Neuronal stem cell (in vitro differentiated cells): ENCODE data around the gene APBB1.

ENCODE experiments used
- DNase-seq: peaks from one replicate; pipeline ENCODE4 v3.0.0-alpha.2; 2013; ENCODE audit warnings: low spot score
- H2AFZ ChIP-seq: one replicate; pipeline ENCODE4 v1.6.1; 2013; ENCODE audit warnings: mild to moderate bottlenecking, low read length, inconsistent platforms
- H2AK5ac ChIP-seq: 2 replicates; pipeline ENCODE4 v1.6.1; 2013; ENCODE audit warnings: low read depth, mild to moderate bottlenecking, inconsistent platforms, low read length, moderate library complexity, mixed read lengths
- H2BK120ac ChIP-seq: 2 replicates; pipeline ENCODE4 v1.6.1; 2013; ENCODE audit warnings: low read depth, mild to moderate bottlenecking, inconsistent platforms, low read length, moderate library complexity, mixed read lengths
- H2BK12ac ChIP-seq: one replicate; pipeline ENCODE4 v1.6.1; 2013; ENCODE audit warnings: low read length, inconsistent platforms
- H2BK15ac ChIP-seq: 2 replicates; pipeline ENCODE4 v1.6.1; 2013; ENCODE audit warnings: mild to moderate bottlenecking, low read length, inconsistent platforms, mixed read lengths
- H2BK5ac ChIP-seq: one replicate; pipeline ENCODE4 v1.6.1; 2013; ENCODE audit warnings: inconsistent platforms, mild to moderate bottlenecking, low read length, moderate library complexity
- H3K14ac ChIP-seq: one replicate; pipeline ENCODE4 v1.6.1; 2013; ENCODE audit warnings: low read length, inconsistent platforms
- H3K18ac ChIP-seq: 2 replicates; pipeline ENCODE4 v1.6.1; 2013; ENCODE audit warnings: low read length, inconsistent platforms
- H3K23ac ChIP-seq: 2 replicates; pipeline ENCODE4 v1.6.1; 2013; ENCODE audit warnings: low read depth, mild to moderate bottlenecking, mixed read lengths, low read length, inconsistent platforms; ENCODE audit not compliant: poor library complexity
- H3K27ac ChIP-seq: replicated peaks from 3 replicates; pipeline ENCODE4 v1.5.1; 2013; ENCODE audit warnings: low read length, inconsistent platforms
- H3K27me3 ChIP-seq, 3 experiments: 2 replicates each; pipeline ENCODE4 v1.6.1; 2013; ENCODE audit warnings: low read length in 3 of 3, mild to moderate bottlenecking in 2 of 3, inconsistent platforms in 1 of 3, low read depth in 1 of 3, mixed read lengths in 1 of 3, moderate library complexity in 1 of 3; ENCODE audit not compliant: control insufficient read depth in 3 of 3, insufficient read depth in 3 of 3
- H3K36me3 ChIP-seq, 2 donors: replicated peaks in 1 of 2; 2 replicates each; pipeline ENCODE4 v1.6.1; 2013; ENCODE audit warnings: low read length in 2 of 2; ENCODE audit not compliant: control insufficient read depth in 2 of 2, insufficient read depth in 2 of 2
- H3K4ac ChIP-seq: 2 replicates; pipeline ENCODE4 v1.6.1; 2013; ENCODE audit warnings: inconsistent platforms, mild to moderate bottlenecking, low read length, moderate library complexity
- H3K4me1 ChIP-seq, 2 donors: 1 replicate in 1 of 2; 2 replicates in 1 of 2; pipeline ENCODE4 v1.6.1; 2013; ENCODE audit warnings: low read length in 2 of 2, low read depth in 1 of 2; ENCODE audit not compliant: control insufficient read depth in 2 of 2, insufficient read depth in 1 of 2
- H3K4me2 ChIP-seq: one replicate; pipeline ENCODE4 v1.6.1; 2013; ENCODE audit warnings: mild to moderate bottlenecking, low read length, inconsistent platforms; ENCODE audit not compliant: insufficient read depth, poor library complexity, severe bottlenecking
- H3K4me3 ChIP-seq, 2 donors: 2 replicates each; pipeline ENCODE4 v1.5.1; 2013; ENCODE audit warnings: low read length in 2 of 2, mild to moderate bottlenecking in 2 of 2, inconsistent platforms in 1 of 2, moderate library complexity in 1 of 2
- H3K79me1 ChIP-seq: one replicate; pipeline ENCODE4 v1.6.1; 2013; ENCODE audit warnings: low read depth, mild to moderate bottlenecking, inconsistent platforms, low read length, moderate library complexity
- H3K9ac ChIP-seq: one replicate; pipeline ENCODE4 v1.6.1; 2013; ENCODE audit warnings: mild to moderate bottlenecking, low read depth, low read length, inconsistent platforms; ENCODE audit not compliant: poor library complexity
- H3K9me3 ChIP-seq, 2 donors: replicated peaks in 1 of 2; 2 replicates each; pipeline versions ENCODE3 to v1.6.1; 2013; ENCODE audit warnings: low read length in 2 of 2, mild to moderate bottlenecking in 2 of 2, inconsistent platforms in 1 of 2, low read depth in 1 of 2, mixed read lengths in 1 of 2, moderate library complexity in 1 of 2; ENCODE audit not compliant: control insufficient read depth in 2 of 2, insufficient read depth in 1 of 2
- H4K8ac ChIP-seq: one replicate; pipeline ENCODE4 v1.6.1; 2013; ENCODE audit warnings: low read depth, mild to moderate bottlenecking, inconsistent platforms, low read length, moderate library complexity
- H4K91ac ChIP-seq: one replicate; pipeline ENCODE4 v1.6.1; 2013; ENCODE audit warnings: low read length, low read depth, mild to moderate bottlenecking, inconsistent platforms; ENCODE audit not compliant: poor library complexity
- WGBS, 2 donors: extraction: QIAGEN DNeasy Blood & Tissue Kit; methylation state at CpG; one replicate each; pipeline ENCODE4 v1.1.7; 2013; ENCODE audit warnings: missing lambda C conversion rate in 2 of 2, mixed read lengths in 1 of 2; ENCODE audit not compliant: insufficient read length in 2 of 2, insufficient replicate concordance in 1 of 2; ENCODE audit errors: extremely low coverage in 2 of 2; 5-methylcytosine and 5-hydroxymethylcytosine counted together

APBB1 gene

GRCh38 chr11:6413791-6414201 lies 5.1 kb downstream of the APBB1 start:
- no peak overlapping the region for H3K23ac ChIP-seq
- H3K4me1 ChIP-seq = peaks cover 3 to 5% of the 10 kb centered on the region in 2 donors
- no peak overlapping the region for H3K27ac ChIP-seq
- peaks cover 8% of the 10 kb centered on the region for H3K79me1 ChIP-seq
- no peak overlapping the region for H3K4ac ChIP-seq
- no CpG with 5 or more reads among the region's 12 CpGs for WGBS, 2 donors
- no peak overlapping the region for H3K9ac ChIP-seq
- no peak overlapping the region for H3K4me2 ChIP-seq
- no peak overlapping the region for H3K18ac ChIP-seq
- H3K36me3 ChIP-seq = peaks cover 12 to 26% of the 10 kb centered on the region in 2 donors
- no peak overlapping the region for H2BK120ac ChIP-seq
- H2BK15ac ChIP-seq = no peak overlapping the region
- no peak overlapping the region for H2AK5ac ChIP-seq
- H3K27me3 ChIP-seq = no peaks in the 10 kb centered on the region
- H2AFZ ChIP-seq = no peak overlapping the region
- no peak for DNase-seq
- H4K8ac ChIP-seq = no peak overlapping the region
- no peak overlapping the region for H3K14ac ChIP-seq
- no peak overlapping the region for H4K91ac ChIP-seq
- H3K9me3 ChIP-seq = no peaks in the 10 kb centered on the region
- no peak overlapping the region for H3K4me3 ChIP-seq
- H2BK12ac ChIP-seq = no peak overlapping the region
- no peak overlapping the region for H2BK5ac ChIP-seq

GRCh38 chr11:6411594-6412031 lies 7.3 kb downstream of the APBB1 start:
- Histone ChIP-seq H3K4ac (no peak overlapping the region), H4K8ac (no peak overlapping the region), H3K18ac (no peak overlapping the region), H3K4me1 (peaks cover 0 to 5% of the 10 kb centered on the region in 2 donors), H3K23ac (no peak overlapping the region), H3K9me3 (no peaks in the 10 kb centered on the region), H3K36me3 (peaks cover 12 to 32% of the 10 kb centered on the region in 2 donors), H4K91ac (no peak overlapping the region), H3K14ac (no peak overlapping the region), H2AK5ac (no peak overlapping the region), H2BK5ac (no peak overlapping the region), H2BK120ac (no peak overlapping the region), H3K27me3 (no peaks in the 10 kb centered on the region), H3K79me1 (peaks cover 4% of the 10 kb centered on the region), H2AFZ (no peak overlapping the region), H3K4me3 (no peak overlapping the region), H3K9ac (no peak overlapping the region), H2BK12ac (no peak overlapping the region), H3K27ac (no peak overlapping the region), H2BK15ac (no peak overlapping the region), H3K4me2 (no peak overlapping the region)
- DNase-seq = no peak
- no CpG with 5 or more reads among the region's 10 CpGs for WGBS, 2 donors

GRCh38 chr11:6410695-6411430 lies 8.0 kb downstream of the APBB1 start:
- H2AFZ ChIP-seq = no peak overlapping the region
- whole genome bisulfite sequencing, 2 donors = no CpG with 5 or more reads among the region's 23 CpGs
- H3K27me3 ChIP-seq = no peaks in the 10 kb centered on the region
- H2AK5ac ChIP-seq = no peak overlapping the region
- H3K4ac ChIP-seq = no peak overlapping the region
- H3K79me1 ChIP-seq = peaks cover 4% of the 10 kb centered on the region
- H3K23ac ChIP-seq = peak overlapping the region; percentile 25
- no peak overlapping the region for H4K91ac ChIP-seq
- no peak overlapping the region for H3K27ac ChIP-seq
- H2BK5ac ChIP-seq = no peak overlapping the region
- H3K18ac ChIP-seq = peak overlapping the region; percentile 15
- no peak overlapping the region for H2BK12ac ChIP-seq
- H3K4me2 ChIP-seq = no peak overlapping the region
- H2BK15ac ChIP-seq = no peak overlapping the region
- H3K4me1 ChIP-seq = peaks cover 0 to 6% of the 10 kb centered on the region in 2 donors
- H3K4me3 ChIP-seq = no peak overlapping the region
- H3K14ac ChIP-seq = no peak overlapping the region
- H3K9me3 ChIP-seq = no peaks in the 10 kb centered on the region
- H3K36me3 ChIP-seq = peaks cover 12 to 34% of the 10 kb centered on the region in 2 donors
- no peak overlapping the region for H2BK120ac ChIP-seq
- no peak overlapping the region for H3K9ac ChIP-seq
- no peak overlapping the region for H4K8ac ChIP-seq
- DNase-seq = no peak

GRCh38 chr11:6406370-6406769 lies 12.5 kb downstream of the APBB1 start:
- no peak overlapping the region for H2BK5ac ChIP-seq
- H3K4ac ChIP-seq = no peak overlapping the region
- H3K23ac ChIP-seq = no peak overlapping the region
- no peaks in the 10 kb centered on the region for H3K27me3 ChIP-seq
- no peak overlapping the region for H2BK120ac ChIP-seq
- H3K4me3 ChIP-seq = no peak overlapping the region
- WGBS, 2 donors = no CpG with 5 or more reads among the region's 2 CpGs
- no peak overlapping the region for H3K9ac ChIP-seq
- H3K27ac ChIP-seq = no peak overlapping the region
- DNase-seq = no peak
- H2AK5ac ChIP-seq = no peak overlapping the region
- peaks cover 16 to 22% of the 10 kb centered on the region in 2 donors for H3K4me1 ChIP-seq
- H3K4me2 ChIP-seq = no peak overlapping the region
- H3K79me1 ChIP-seq = peaks cover 10% of the 10 kb centered on the region
- H3K9me3 ChIP-seq = no peaks in the 10 kb centered on the region
- no peak overlapping the region for H2BK12ac ChIP-seq
- no peak overlapping the region for H4K91ac ChIP-seq
- peaks cover 26 to 58% of the 10 kb centered on the region in 2 donors for H3K36me3 ChIP-seq
- H3K14ac ChIP-seq = no peak overlapping the region
- no peak overlapping the region for H2BK15ac ChIP-seq
- H4K8ac ChIP-seq = no peak overlapping the region
- H2AFZ ChIP-seq = no peak overlapping the region
- no peak overlapping the region for H3K18ac ChIP-seq
